IgD-negative memory B cell (primary cell): ENCODE data around the gene ZNF330. TPM values are rescaled to one million over a fixed set of nuclear protein-coding genes. Genes with fewer than 3 reads are reported as not detected.

Source experiments
- H3K27ac Mint-ChIP-seq, 3 donors: one replicate each; pipeline ENCODE4 v1.8.0; 2020 to 2022; ENCODE audit warnings: mild to moderate bottlenecking in 3 of 3, mixed read lengths in 3 of 3, moderate library complexity in 1 of 3
- H3K27me3 Mint-ChIP-seq: one replicate; pipeline ENCODE4 v1.8.0; 2021; ENCODE audit warnings: mixed read lengths
- H3K36me3 Mint-ChIP-seq: one replicate; pipeline ENCODE4 v1.8.0; 2020; ENCODE audit warnings: mild to moderate bottlenecking, mixed read lengths
- H3K4me1 Mint-ChIP-seq, 3 donors: one replicate each; pipeline ENCODE4 v1.8.0; 2020 to 2022; ENCODE audit warnings: mixed read lengths in 3 of 3, mild to moderate bottlenecking in 1 of 3
- H3K4me3 Mint-ChIP-seq, 4 donors: one replicate each; pipeline ENCODE4 v1.8.0; 2020 to 2022; ENCODE audit warnings: mild to moderate bottlenecking in 4 of 4, mixed read lengths in 4 of 4, moderate library complexity in 3 of 4
- H3K9me3 Mint-ChIP-seq, 3 donors: one replicate each; pipeline ENCODE4 v1.8.0; 2020 to 2021; ENCODE audit warnings: mixed read lengths in 3 of 3, mild to moderate bottlenecking in 1 of 3
- polyA plus RNA-seq: library from polyadenylated mRNA; unstranded; fragments of 300-500 nt; fragmentation: Illumina TruSeq; gene quantifications from one replicate; pipeline ENCODE4 v1.2.3, GENCODE V29; 2021

The ZNF330 gene
- polyA plus RNA-seq, 1 donor from 2014 or later: 32.4 TPM

- peaks cover 0 to 3% (median 0%) of the 10 kb centered on the region in 3 donors for H3K9me3 Mint-ChIP-seq
- H3K4me1 Mint-ChIP-seq: no peaks in the 10 kb centered on the region
- H3K4me3 Mint-ChIP-seq: no peak overlapping the region
- no peak overlapping the region for H3K27ac Mint-ChIP-seq
- no peaks in the 10 kb centered on the region for H3K36me3 Mint-ChIP-seq
- no peaks in the 10 kb centered on the region for H3K27me3 Mint-ChIP-seq
Observed at GRCh38 chr4:141248029-141248428, 27.3 kb downstream of the ZNF330 start.

GRCh38 chr4:141248486-141248885 is 27.8 kb downstream of the ZNF330 start:
- Mint-ChIP-seq H3K9me3 (peaks cover 0 to 3% (median 0%) of the 10 kb centered on the region in 3 donors), H3K36me3 (no peaks in the 10 kb centered on the region), H3K27ac (no peak overlapping the region), H3K4me1 (no peaks in the 10 kb centered on the region), H3K4me3 (no peak overlapping the region), H3K27me3 (no peaks in the 10 kb centered on the region)

- peaks cover 0 to 3% (median 0%) of the 10 kb centered on the region in 3 donors for H3K9me3 Mint-ChIP-seq
- H3K36me3 Mint-ChIP-seq: no peaks in the 10 kb centered on the region
- H3K27me3 Mint-ChIP-seq: peaks cover 19% of the 10 kb centered on the region
- H3K27ac Mint-ChIP-seq: no peak overlapping the region
- H3K4me3 Mint-ChIP-seq: no peak overlapping the region
- no peaks in the 10 kb centered on the region for H3K4me1 Mint-ChIP-seq
Observed at GRCh38 chr4:141254326-141254725, 33.6 kb downstream of the ZNF330 start.

- no peaks in the 10 kb centered on the region for H3K36me3 Mint-ChIP-seq
- H3K4me1 Mint-ChIP-seq: no peaks in the 10 kb centered on the region
- peaks cover 0 to 3% (median 0%) of the 10 kb centered on the region in 3 donors for H3K9me3 Mint-ChIP-seq
- no peak overlapping the region for H3K4me3 Mint-ChIP-seq
- peaks cover 19% of the 10 kb centered on the region for H3K27me3 Mint-ChIP-seq
- H3K27ac Mint-ChIP-seq: no peak overlapping the region
Observed at GRCh38 chr4:141255016-141255415, 34.3 kb downstream of the ZNF330 start.

- H3K36me3 Mint-ChIP-seq: peaks cover 2% of the 10 kb centered on the region
- H3K27me3 Mint-ChIP-seq: peaks cover 21% of the 10 kb centered on the region
- H3K4me1 Mint-ChIP-seq: no peaks in the 10 kb centered on the region
- H3K4me3 Mint-ChIP-seq: no peak overlapping the region
- H3K27ac Mint-ChIP-seq: no peak overlapping the region
- no peaks in the 10 kb centered on the region for H3K9me3 Mint-ChIP-seq
Observed at GRCh38 chr4:141258558-141258957, 37.9 kb downstream of the ZNF330 start.

GRCh38 chr4:141275834-141276233 is 55.1 kb downstream of the ZNF330 start:
- no peaks in the 10 kb centered on the region for H3K36me3 Mint-ChIP-seq
- H3K4me3 Mint-ChIP-seq: no peak overlapping the region
- H3K9me3 Mint-ChIP-seq: no peaks in the 10 kb centered on the region

GRCh38 chr4:141283152-141283551 is 62.5 kb downstream of the ZNF330 start:
- Mint-ChIP-seq H3K9me3 (peaks cover 0 to 1% (median 0%) of the 10 kb centered on the region in 3 donors), H3K36me3 (no peaks in the 10 kb centered on the region), H3K27ac (no peak overlapping the region), H3K27me3 (peaks cover 2% of the 10 kb centered on the region), H3K4me3 (no peak overlapping the region), H3K4me1 (peaks cover 0 to 1% (median 0%) of the 10 kb centered on the region in 3 donors)

More at GRCh38 chr4:141275834-141276233, 55.1 kb downstream of the ZNF330 start:
- no peak overlapping the region for H3K27ac Mint-ChIP-seq
- H3K4me1 Mint-ChIP-seq: no peaks in the 10 kb centered on the region
- H3K27me3 Mint-ChIP-seq: peaks cover 6% of the 10 kb centered on the region

- no peak overlapping the region for H3K27ac Mint-ChIP-seq
Observed at GRCh38 chr4:141283563-141283962, 62.9 kb downstream of the ZNF330 start.

More at GRCh38 chr4:141283563-141283962, 62.9 kb downstream of the ZNF330 start:
- Mint-ChIP-seq H3K36me3 (no peaks in the 10 kb centered on the region), H3K27me3 (peaks cover 2% of the 10 kb centered on the region), H3K4me3 (no peak overlapping the region), H3K9me3 (peaks cover 0 to 1% (median 0%) of the 10 kb centered on the region in 3 donors), H3K4me1 (peaks cover 0 to 1% (median 0%) of the 10 kb centered on the region in 3 donors)

Other genes with a start within 250 kb of the ZNF330 start
- gene RNF150, start 87.4 kb upstream of the ZNF330 start, polyA plus RNA-seq: not detected